H9 (cell line): Measurements from ENCODE around the gene PACRGL. TPM values are rescaled to one million over a fixed set of nuclear protein-coding genes. Genes with fewer than 3 reads are reported as not detected.

Source experiments
- DNase-seq: peaks from one replicate; pipeline ENCODE4 v3.0.0-alpha.2; 2017
- H2AFZ ChIP-seq: one replicate; pipeline ENCODE4 v1.6.1; 2013; ENCODE audit warnings: mild to moderate bottlenecking, low read length, control low read depth, moderate library complexity
- H2AK5ac ChIP-seq: 2 replicates; pipeline ENCODE4 v1.6.1; 2013; ENCODE audit warnings: low read length, control low read depth, mixed read lengths; ENCODE audit not compliant: insufficient read length
- H2BK120ac ChIP-seq: one replicate; pipeline ENCODE4 v1.6.1; 2013; ENCODE audit warnings: low read depth, mild to moderate bottlenecking, low read length, control low read depth, inconsistent platforms; ENCODE audit not compliant: poor library complexity, severe bottlenecking
- H2BK12ac ChIP-seq: 2 replicates; pipeline ENCODE4 v1.6.1; 2013; ENCODE audit warnings: low read length, control low read depth, mixed read lengths, low read depth; ENCODE audit not compliant: insufficient read length
- H2BK15ac ChIP-seq: 2 replicates; pipeline ENCODE4 v1.6.1; 2013; ENCODE audit warnings: low read depth, low read length, control low read depth
- H2BK20ac ChIP-seq: one replicate; pipeline ENCODE4 v1.6.1; 2013; ENCODE audit warnings: low read depth, mild to moderate bottlenecking, low read length, control low read depth, inconsistent platforms; ENCODE audit not compliant: poor library complexity, severe bottlenecking
- H2BK5ac ChIP-seq: 2 replicates; pipeline ENCODE4 v1.6.1; 2013; ENCODE audit warnings: low read length, control low read depth, mixed read lengths; ENCODE audit not compliant: insufficient read length
- H3K14ac ChIP-seq: 2 replicates; pipeline ENCODE4 v1.6.1; 2013; ENCODE audit warnings: low read length, control low read depth; ENCODE audit not compliant: insufficient read depth
- H3K18ac ChIP-seq: 2 replicates; pipeline ENCODE4 v1.6.1; 2013; ENCODE audit warnings: low read depth, mild to moderate bottlenecking, mixed read lengths, low read length, control low read depth; ENCODE audit not compliant: insufficient read length
- H3K23ac ChIP-seq: 2 replicates; pipeline ENCODE4 v1.6.1; 2013; ENCODE audit warnings: low read length, control low read depth, mixed read lengths, low read depth; ENCODE audit not compliant: insufficient read length
- H3K23me2 ChIP-seq: 2 replicates; pipeline ENCODE4 v1.6.1; 2013; ENCODE audit warnings: low read depth, mild to moderate bottlenecking, mixed read lengths, low read length, control low read depth; ENCODE audit not compliant: insufficient read length, poor library complexity, severe bottlenecking
- H3K27ac ChIP-seq: 2 replicates; pipeline ENCODE4 v1.5.1; 2013; ENCODE audit warnings: low read length, control low read depth, mixed read lengths, low read depth; ENCODE audit not compliant: insufficient read length
- H3K27me3 ChIP-seq: 2 replicates; pipeline ENCODE4 v1.6.1; 2013; ENCODE audit warnings: low read length, control low read depth, inconsistent platforms; ENCODE audit not compliant: insufficient read depth
- H3K4ac ChIP-seq: 2 replicates; pipeline ENCODE4 v1.6.1; 2013; ENCODE audit warnings: low read depth, mild to moderate bottlenecking, control low read depth, inconsistent platforms, low read length, moderate library complexity
- H3K4me1 ChIP-seq: 2 replicates; pipeline ENCODE4 v1.6.1; 2013; ENCODE audit warnings: low read length, control low read depth, inconsistent platforms; ENCODE audit not compliant: insufficient read depth
- H3K4me2 ChIP-seq: 2 replicates; pipeline ENCODE4 v1.6.1; 2013; ENCODE audit warnings: low read length, control low read depth, mixed read lengths; ENCODE audit not compliant: insufficient read length, insufficient read depth
- H3K56ac ChIP-seq: 2 replicates; pipeline ENCODE4 v1.6.1; 2013; ENCODE audit warnings: low read depth, mild to moderate bottlenecking, mixed read lengths, low read length, control low read depth; ENCODE audit not compliant: insufficient read length
- H3K79me1 ChIP-seq: 2 replicates; pipeline ENCODE4 v1.6.1; 2013; ENCODE audit warnings: low read depth, mild to moderate bottlenecking, moderate library complexity, low read length, control low read depth, inconsistent platforms; ENCODE audit not compliant: insufficient read depth, poor library complexity, severe bottlenecking
- H3K79me2 ChIP-seq: 2 replicates; pipeline ENCODE4 v1.6.1; 2013; ENCODE audit warnings: low read length, control low read depth, inconsistent platforms; ENCODE audit not compliant: insufficient read depth
- H3K9ac ChIP-seq: 2 replicates; pipeline ENCODE4 v1.6.1; 2013; ENCODE audit warnings: low read length, control low read depth, mixed read lengths; ENCODE audit not compliant: insufficient read length; ENCODE audit errors: extremely low read depth
- H3K9me3 ChIP-seq: one replicate; pipeline ENCODE4 v1.6.1; 2013; ENCODE audit warnings: low read depth, low read length, inconsistent platforms; ENCODE audit not compliant: control insufficient read depth
- H3T11ph ChIP-seq: one replicate; pipeline ENCODE4 v1.6.1; 2013; ENCODE audit warnings: mild to moderate bottlenecking, low read length, control low read depth, inconsistent platforms
- H4K20me1 ChIP-seq: one replicate; pipeline ENCODE4 v1.6.1; 2013; ENCODE audit not compliant: control insufficient read depth, insufficient read length, insufficient read depth
- H4K5ac ChIP-seq: 2 replicates; pipeline ENCODE4 v1.6.1; 2013; ENCODE audit warnings: low read depth, mild to moderate bottlenecking, mixed read lengths, low read length, control low read depth; ENCODE audit not compliant: insufficient read length
- H4K8ac ChIP-seq: replicated peaks from 2 replicates; pipeline ENCODE4 v1.6.1; 2013; ENCODE audit warnings: low read length, control low read depth, mixed read lengths, low read depth; ENCODE audit not compliant: insufficient read length
- H4K91ac ChIP-seq: 2 replicates; pipeline ENCODE4 v1.6.1; 2013; ENCODE audit warnings: low read depth, mild to moderate bottlenecking, moderate library complexity, mixed read lengths, low read length, control low read depth; ENCODE audit not compliant: insufficient read length
- H3K27ac Mint-ChIP-seq, 3 experiments: 2 replicates in 2 of 3; 3 replicates in 1 of 3; pipeline ENCODE4 v1.8.0; 2020 to 2021; ENCODE audit warnings: mixed read lengths in 3 of 3, mild to moderate bottlenecking in 1 of 3, moderate library complexity in 1 of 3
- H3K27me3 Mint-ChIP-seq: 2 replicates; pipeline ENCODE4 v1.8.0; 2021; ENCODE audit warnings: low read depth, mild to moderate bottlenecking, moderate library complexity, mixed read lengths
- H3K36me3 Mint-ChIP-seq, 3 experiments: 2 replicates in 2 of 3; 3 replicates in 1 of 3; pipeline ENCODE4 v1.8.0; 2020 to 2021; ENCODE audit warnings: low read depth in 3 of 3, mixed read lengths in 3 of 3; ENCODE audit not compliant: insufficient read depth in 1 of 3
- H3K4me1 Mint-ChIP-seq, 2 experiments: 2 replicates each; pipeline ENCODE4 v1.8.0; 2020; ENCODE audit warnings: mixed read lengths in 2 of 2
- H3K4me3 Mint-ChIP-seq, 2 experiments: 2 replicates in 1 of 2; 3 replicates in 1 of 2; pipeline ENCODE4 v1.8.0; 2020 to 2021; ENCODE audit warnings: mild to moderate bottlenecking in 2 of 2, mixed read lengths in 2 of 2, moderate library complexity in 1 of 2
- H3K9me3 Mint-ChIP-seq, 2 experiments: 2 replicates in 1 of 2; 3 replicates in 1 of 2; pipeline ENCODE4 v1.8.0; 2020; ENCODE audit warnings: mild to moderate bottlenecking in 2 of 2, mixed read lengths in 2 of 2, moderate library complexity in 1 of 2
- WGBS: extraction: QIAGEN DNeasy Blood & Tissue Kit; methylation state at CpG from one replicate; pipeline ENCODE4 v1.1.7; 2013; ENCODE audit warnings: missing lambda C conversion rate, low lambda C conversion rate, mixed read lengths; ENCODE audit not compliant: insufficient read length; ENCODE audit errors: extremely low coverage; 5-methylcytosine and 5-hydroxymethylcytosine counted together
- total RNA-seq: library from RNA; stranded (reverse); gene quantifications from 2 replicates; pipeline ENCODE4 v1.2.1, GENCODE V29; 2021
- TF ChIP-seq, protein P1 (sequence below): fragments of 200-600 bp; sonication (generic); conservative IDR thresholded peaks from 3 replicates; pipeline ENCODE4 v1.8.0; 2021; ENCODE audit warnings: antibody characterized with exemption, mild to moderate bottlenecking

The PACRGL gene
- total RNA-seq, 1 experiment from 2014 or later: 18.7 TPM

DNA sequence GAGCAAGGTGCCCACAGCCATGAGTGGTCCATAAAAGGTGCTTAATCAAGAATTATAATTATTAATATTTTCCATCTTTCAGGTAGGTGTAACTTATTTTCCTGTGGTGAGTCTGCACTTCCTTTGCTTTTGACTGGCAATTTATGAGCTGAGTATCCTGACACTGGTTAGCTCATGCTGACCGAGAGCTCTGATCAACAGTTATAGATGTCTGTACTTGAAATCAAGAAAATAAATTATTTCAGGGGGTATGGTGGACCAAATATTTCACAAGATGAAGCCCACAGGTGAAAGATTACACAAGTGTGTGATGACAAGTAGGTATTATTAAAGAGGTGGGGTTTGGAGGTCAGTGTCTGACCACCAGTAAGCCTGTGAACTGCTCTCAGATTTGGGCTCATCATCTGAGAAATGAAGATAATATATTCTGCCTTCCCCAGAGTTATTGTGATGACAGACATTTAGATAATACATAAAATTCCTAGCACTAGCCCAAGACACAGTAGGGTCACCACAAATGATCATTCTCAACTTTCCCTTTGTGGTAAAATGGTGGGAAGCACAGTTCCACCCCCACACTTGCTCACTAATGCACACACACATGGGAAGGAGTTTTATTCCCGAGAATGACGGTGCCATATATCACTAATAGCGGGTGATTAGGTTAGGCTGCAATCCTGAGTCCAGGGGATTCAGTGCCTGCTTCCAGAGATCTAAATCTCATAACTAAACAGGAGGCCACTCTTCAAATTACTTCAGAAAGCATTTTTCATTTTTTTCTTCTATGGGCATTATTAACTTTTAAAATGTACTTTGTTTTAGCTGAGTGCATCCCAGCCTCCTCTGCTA, 34.0 kb upstream of the PACRGL start:
- H4K5ac ChIP-seq: no peak overlapping the region
- no peak overlapping the region for H3K23ac ChIP-seq
- H3K27ac Mint-ChIP-seq: no peak overlapping the region
- no peaks in the 10 kb centered on the region for H3K79me1 ChIP-seq
- no peak overlapping the region for H3K9ac ChIP-seq
- TF ChIP-seq, protein P1, sequence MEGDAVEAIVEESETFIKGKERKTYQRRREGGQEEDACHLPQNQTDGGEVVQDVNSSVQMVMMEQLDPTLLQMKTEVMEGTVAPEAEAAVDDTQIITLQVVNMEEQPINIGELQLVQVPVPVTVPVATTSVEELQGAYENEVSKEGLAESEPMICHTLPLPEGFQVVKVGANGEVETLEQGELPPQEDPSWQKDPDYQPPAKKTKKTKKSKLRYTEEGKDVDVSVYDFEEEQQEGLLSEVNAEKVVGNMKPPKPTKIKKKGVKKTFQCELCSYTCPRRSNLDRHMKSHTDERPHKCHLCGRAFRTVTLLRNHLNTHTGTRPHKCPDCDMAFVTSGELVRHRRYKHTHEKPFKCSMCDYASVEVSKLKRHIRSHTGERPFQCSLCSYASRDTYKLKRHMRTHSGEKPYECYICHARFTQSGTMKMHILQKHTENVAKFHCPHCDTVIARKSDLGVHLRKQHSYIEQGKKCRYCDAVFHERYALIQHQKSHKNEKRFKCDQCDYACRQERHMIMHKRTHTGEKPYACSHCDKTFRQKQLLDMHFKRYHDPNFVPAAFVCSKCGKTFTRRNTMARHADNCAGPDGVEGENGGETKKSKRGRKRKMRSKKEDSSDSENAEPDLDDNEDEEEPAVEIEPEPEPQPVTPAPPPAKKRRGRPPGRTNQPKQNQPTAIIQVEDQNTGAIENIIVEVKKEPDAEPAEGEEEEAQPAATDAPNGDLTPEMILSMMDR: no peak
- H3K23me2 ChIP-seq: no peaks in the 10 kb centered on the region
- WGBS: no CpG with 5 or more reads among the region's 4 CpGs
- H3K9me3 ChIP-seq: no peaks in the 10 kb centered on the region
- no peak overlapping the region for H3K27ac ChIP-seq
- no peaks in the 10 kb centered on the region for H3K27me3 ChIP-seq
- H3K4me2 ChIP-seq: no peak overlapping the region
- H4K8ac ChIP-seq: no peak overlapping the region
- H2BK15ac ChIP-seq: no peak overlapping the region
- H2AFZ ChIP-seq: no peak overlapping the region
- H3K4me1 ChIP-seq: no peaks in the 10 kb centered on the region
- no peak overlapping the region for H3T11ph ChIP-seq
- H3K9me3 Mint-ChIP-seq: peaks cover 0 to 3% of the 10 kb centered on the region in 2 experiments; a peak in 2 of 5 replicates
- H3K79me2 ChIP-seq: no peaks in the 10 kb centered on the region
- H3K18ac ChIP-seq: no peak overlapping the region
- H4K91ac ChIP-seq: no peak overlapping the region
- H4K20me1 ChIP-seq: no peaks in the 10 kb centered on the region
- DNase-seq: no peak
- H2BK5ac ChIP-seq: no peak overlapping the region
- H3K4me1 Mint-ChIP-seq: peaks cover 0 to under 1% of the 10 kb centered on the region in 2 experiments; a peak in 2 of 4 replicates
- peaks cover 0 to 2% (median 0%) of the 10 kb centered on the region in 3 experiments; a peak in 3 of 7 replicates for H3K36me3 Mint-ChIP-seq
- no peak overlapping the region for H2AK5ac ChIP-seq
- no peak overlapping the region for H2BK120ac ChIP-seq
- no peak overlapping the region for H3K4me3 Mint-ChIP-seq
- H2BK12ac ChIP-seq: no peak overlapping the region
- no peak overlapping the region for H2BK20ac ChIP-seq
- no peaks in the 10 kb centered on the region; the same call in 1 of the 2 replicates for H3K27me3 Mint-ChIP-seq
- no peak overlapping the region for H3K56ac ChIP-seq
- H3K4ac ChIP-seq: no peak overlapping the region
- H3K14ac ChIP-seq: no peak overlapping the region
